Smooth muscle cell (in vitro differentiated cells): ENCODE results near the gene GPR141. TPM values are rescaled to one million over a fixed set of nuclear protein-coding genes. Genes with fewer than 3 reads are reported as not detected.

Experiments
- DNase-seq: peaks from one replicate; lab custom pipeline; 2025; ENCODE audit not compliant: unreplicated experiment; lab: John Stamatoyannopoulos, UW
- H2AFZ ChIP-seq: fragments of 200-600 bp; sonication (generic); 2 replicates; pipeline ENCODE4 v1.6.0; 2016; ENCODE audit warnings: antibody characterized with exemption, low read depth, mild to moderate bottlenecking
- H3F3A ChIP-seq: fragments of 200-600 bp; sonication (generic); 2 replicates; pipeline ENCODE4 v1.6.0; 2017; ENCODE audit warnings: antibody characterized with exemption, low read depth
- H3K27ac ChIP-seq: fragments of 200-600 bp; sonication (generic); 2 replicates; pipeline ENCODE4 v1.5.1; 2016; ENCODE audit warnings: low read depth, mild to moderate bottlenecking
- H3K27me3 ChIP-seq: fragments of 200-600 bp; sonication (generic); 2 replicates; pipeline ENCODE4 v1.6.1; 2016; ENCODE audit warnings: low read depth, mild to moderate bottlenecking
- H3K36me3 ChIP-seq: fragments of 200-600 bp; sonication (generic); 2 replicates; pipeline ENCODE4 v1.5.1; 2016; ENCODE audit warnings: low read depth
- H3K4me1 ChIP-seq: fragments of 200-600 bp; sonication (generic); 2 replicates; pipeline ENCODE4 v1.5.1; 2016; ENCODE audit warnings: low read depth
- H3K4me2 ChIP-seq: fragments of 200-600 bp; sonication (generic); 2 replicates; pipeline ENCODE4 v1.6.0; 2016; ENCODE audit warnings: mild to moderate bottlenecking
- H3K4me3 ChIP-seq: fragments of 200-600 bp; sonication (generic); 2 replicates; pipeline ENCODE4 v1.5.1; 2016; ENCODE audit warnings: mild to moderate bottlenecking
- H3K79me2 ChIP-seq: fragments of 200-600 bp; sonication (generic); 2 replicates; pipeline ENCODE4 v1.6.0; 2016; ENCODE audit warnings: low read depth, mild to moderate bottlenecking
- H3K9ac ChIP-seq: fragments of 200-600 bp; sonication (generic); 2 replicates; pipeline ENCODE4 v1.6.0; 2016; ENCODE audit warnings: low read depth
- H3K9me3 ChIP-seq: fragments of 200-600 bp; sonication (generic); replicated peaks from 2 replicates; pipeline ENCODE4 v1.5.1; 2016; ENCODE audit warnings: low read depth
- H4K20me1 ChIP-seq: fragments of 200-600 bp; sonication (generic); 2 replicates; pipeline ENCODE4 v1.6.0; 2016; ENCODE audit warnings: low read depth
- CTCF ChIP-seq: fragments of 200-600 bp; sonication (generic); IDR thresholded peaks from 2 replicates; pipeline ENCODE4 v1.5.1; 2017; ENCODE audit warnings: borderline replicate concordance, mild to moderate bottlenecking, antibody characterized with exemption; ENCODE audit not compliant: insufficient read depth, poor library complexity, severe bottlenecking
- WGBS: methylation state at CpG from one replicate; pipeline ENCODE4 v1.1.7; 2016; ENCODE audit warnings: low lambda C conversion rate; 5-methylcytosine and 5-hydroxymethylcytosine counted together
- polyA plus RNA-seq: library from polyadenylated mRNA; unstranded; fragments of >200 nt; fragmentation: Nextera tagmentation; extraction: Ambion mirVana; gene quantifications from 2 replicates; pipeline ENCODE4 v1.2.1, GENCODE V29; 2016
- total RNA-seq: library from RNA; depleted of rRNA; stranded (reverse); fragments of >200 nt; gene quantifications from 2 replicates; pipeline ENCODE4 v1.2.3, GENCODE V29; 2014

GPR141 gene
- total and polyA plus RNA-seq, 2 experiments from 2014 or later: 2.5 TPM; not detected in 1

GRCh38 chr7:37771342-37771741 lies 87.8 kb downstream of the GPR141 start:
- Histone ChIP-seq H3K27me3 (no peaks in the 10 kb centered on the region), H3K79me2 (no peaks in the 10 kb centered on the region), H3K4me3 (no peak overlapping the region), H3K27ac (no peak overlapping the region), H2AFZ (no peak overlapping the region), H3K4me1 (no peaks in the 10 kb centered on the region), H3K9me3 (no peaks in the 10 kb centered on the region), H3K4me2 (no peak overlapping the region), H3F3A (no peaks in the 10 kb centered on the region), H3K36me3 (no peaks in the 10 kb centered on the region), H4K20me1 (no peaks in the 10 kb centered on the region), H3K9ac (no peak overlapping the region)
- DNase-seq: no peak
- no peak for TF ChIP-seq CTCF
- 73% methylated on average over 3 of the region's 3 CpGs for WGBS

GRCh38 chr7:37771801-37772200 lies 88.2 kb downstream of the GPR141 start:
- Histone ChIP-seq H4K20me1 (no peaks in the 10 kb centered on the region), H3K9me3 (no peaks in the 10 kb centered on the region), H3F3A (no peaks in the 10 kb centered on the region), H3K4me1 (no peaks in the 10 kb centered on the region), H3K79me2 (no peaks in the 10 kb centered on the region), H3K4me2 (no peak overlapping the region), H3K36me3 (no peaks in the 10 kb centered on the region), H3K27ac (no peak overlapping the region), H2AFZ (no peak overlapping the region), H3K27me3 (no peaks in the 10 kb centered on the region), H3K4me3 (no peak overlapping the region), H3K9ac (no peak overlapping the region)
- DNase-seq: no peak
- WGBS: 74% methylated on average over 1 of the region's 1 CpG
- TF ChIP-seq CTCF: no peak

- Histone ChIP-seq H3F3A (no peaks in the 10 kb centered on the region), H2AFZ (no peak overlapping the region), H3K4me3 (no peak overlapping the region), H3K9ac (no peak overlapping the region), H3K9me3 (peaks cover 6% of the 10 kb centered on the region), H3K4me1 (no peaks in the 10 kb centered on the region), H3K36me3 (no peaks in the 10 kb centered on the region), H3K27ac (no peak overlapping the region), H4K20me1 (no peaks in the 10 kb centered on the region), H3K4me2 (no peak overlapping the region), H3K27me3 (no peaks in the 10 kb centered on the region), H3K79me2 (no peaks in the 10 kb centered on the region)
- no peak for TF ChIP-seq CTCF
- 89% methylated on average over 3 of the region's 3 CpGs for WGBS
- no peak for DNase-seq
These were observed 92.4 kb downstream of the GPR141 start for GRCh38 chr7:37775921-37776320.

- Histone ChIP-seq H3K4me1 (no peaks in the 10 kb centered on the region), H2AFZ (no peak overlapping the region), H3K79me2 (no peaks in the 10 kb centered on the region), H3K27ac (no peak overlapping the region), H3F3A (no peaks in the 10 kb centered on the region), H4K20me1 (no peaks in the 10 kb centered on the region), H3K9ac (no peak overlapping the region), H3K27me3 (no peaks in the 10 kb centered on the region), H3K36me3 (no peaks in the 10 kb centered on the region), H3K4me2 (no peak overlapping the region), H3K9me3 (peaks cover 6% of the 10 kb centered on the region), H3K4me3 (no peak overlapping the region)
- TF ChIP-seq CTCF: no peak
- DNase-seq: no peak
- WGBS: 88% methylated on average over 2 of the region's 2 CpGs
These were observed 97.6 kb downstream of the GPR141 start for GRCh38 chr7:37781156-37781555.
